Kidney (tissue), 14 donors: ENCODE data around the gene MORN2. TPM values are rescaled to one million over a fixed set of nuclear protein-coding genes. Genes with fewer than 3 reads are reported as not detected.
A peak's percentile ranks its signal among the peaks of the same experiment; 100 is the strongest.

Source experiments
- DNase-seq, 5 donors: peaks; one replicate each; pipeline ENCODE4 v3.0.0-alpha.2; 2013 to 2020
- FAIRE-seq: peaks from 2 replicates; lab custom pipeline; 2012; peaks lifted over from hg19 to GRCh38; lab: Jason Lieb, UNC
- H3K27ac ChIP-seq, 2 donors: one replicate each; pipeline ENCODE4 v1.7.0; 2013; ENCODE audit warnings: low read depth in 2 of 2, low read length in 2 of 2, inconsistent platforms in 1 of 2
- H3K27me3 ChIP-seq: one replicate; pipeline ENCODE4 v1.7.1; 2013; ENCODE audit warnings: low read length, inconsistent platforms; ENCODE audit not compliant: control insufficient read depth, insufficient read depth
- H3K36me3 ChIP-seq, 3 donors: one replicate each; pipeline versions ENCODE4 v1.7.0 to v1.7.1; 2013; ENCODE audit warnings: low read length in 3 of 3, control low read depth in 1 of 3, inconsistent platforms in 1 of 3; ENCODE audit not compliant: insufficient read depth in 3 of 3, control insufficient read depth in 2 of 3
- H3K4me1 ChIP-seq, 3 donors: one replicate each; pipeline versions ENCODE4 v1.7.0 to v1.7.1; 2013; ENCODE audit warnings: low read length in 3 of 3, inconsistent platforms in 1 of 3, low read depth in 1 of 3; ENCODE audit not compliant: control insufficient read depth in 2 of 3, insufficient read depth in 2 of 3
- H3K4me3 ChIP-seq, 3 donors: one replicate each; pipeline versions ENCODE4 v1.7.0 to v1.8.1; 2013; ENCODE audit warnings: low read length in 3 of 3, control low read depth in 1 of 3, inconsistent platforms in 1 of 3
- H3K9ac ChIP-seq, 3 donors: one replicate each; pipeline versions ENCODE4 v1.7.0 to v1.7.1; 2013; ENCODE audit warnings: low read length in 3 of 3, control low read depth in 1 of 3, inconsistent platforms in 1 of 3
- H3K9me3 ChIP-seq, 3 donors: one replicate each; pipeline versions ENCODE4 v1.7.0 to v1.7.1; 2013; ENCODE audit warnings: low read length in 3 of 3, control low read depth in 1 of 3, inconsistent platforms in 1 of 3; ENCODE audit not compliant: control insufficient read depth in 2 of 3, insufficient read depth in 1 of 3
- intact Hi-C: fragments of 100-400 bp; cut with DNase I; formaldehyde crosslinking; loops from one replicate; pipeline ENCODE4 v1.11.1; 2022
- polyA plus RNA-seq: library from polyadenylated mRNA; stranded (reverse); fragments of 350-450 nt; fragmentation: Illumina TruSeq; extraction: RNeasy Lipid Tissue Mini Kit (QIAGEN cat#74804); gene quantifications from one replicate; pipeline ENCODE4 v1.2.3, GENCODE V29; 2014; ENCODE audit warnings: low read depth, low replicate concordance; ENCODE audit not compliant: insufficient read depth
- total RNA-seq: library from RNA; stranded (reverse); fragmentation: NEBNext Ultra II Directional; extraction: Animal tissue kit (Norgen Biotek cat#: 25700); gene quantifications from one replicate; pipeline ENCODE4 v1.2.1, GENCODE V29; 2021
- TF ChIP-seq, protein P1 (sequence below): IDR thresholded peaks from 3 replicates; pipeline ENCODE4 v1.5.1; 2012; ENCODE audit warnings: mild to moderate bottlenecking, moderate library complexity, borderline replicate concordance; ENCODE audit not compliant: insufficient read depth; ENCODE audit errors: extremely low read depth
- donor health status: control.
- donor health status: control.
- donor health status: control.
- donor health status: control.
- donor health status: control.
- donor health status: DM: yes; HTN: yes; CAD: no.
- donor health status: Normal renal cell carcinoma (clear cell type).

Gene MORN2
- total and polyA plus RNA-seq, 2 donors from 2014 or later = 29.6 to 121 TPM

DNA sequence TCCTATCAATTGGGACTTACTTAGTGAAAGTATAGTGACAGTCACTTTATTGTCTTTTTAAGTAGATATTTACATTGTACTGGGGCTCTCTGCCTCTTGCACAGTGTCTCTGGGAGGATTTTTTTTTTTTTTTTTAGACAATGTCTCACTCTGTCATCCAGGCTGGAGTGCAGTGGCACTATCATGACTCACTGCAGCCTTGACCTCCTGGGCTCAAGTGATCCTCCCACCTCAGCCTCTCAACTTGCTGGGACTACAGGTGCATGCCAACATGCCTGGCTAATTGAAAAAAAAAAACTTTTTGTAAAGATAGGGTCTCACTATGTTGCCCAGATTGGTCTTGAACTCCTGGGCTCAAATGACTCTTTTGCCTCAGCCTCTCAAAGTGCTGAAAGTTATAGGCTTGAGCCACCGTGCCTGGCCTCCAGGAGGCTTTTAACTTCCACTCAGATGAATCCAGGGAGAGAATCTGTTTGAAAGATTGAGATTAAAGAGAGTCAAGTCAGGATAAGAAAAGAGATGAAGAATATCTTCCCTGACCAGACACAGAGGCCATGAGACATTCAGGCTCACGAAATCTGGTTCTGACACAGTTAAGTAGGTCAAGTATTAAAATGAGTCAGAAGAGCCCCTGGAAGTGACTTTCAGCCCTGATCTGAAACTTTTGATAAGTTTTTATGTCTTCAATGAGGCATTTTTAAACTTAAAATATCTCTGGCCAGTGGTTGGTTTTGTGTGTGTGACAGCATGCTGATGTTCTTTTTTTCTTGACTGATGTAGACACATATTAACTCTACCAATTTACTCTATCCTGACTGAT is 32.2 kb downstream of the MORN2 start:
- Histone ChIP-seq H3K9me3 (no peaks in the 10 kb centered on the region), H3K27ac (no peak overlapping the region), H3K4me1 (no peaks in the 10 kb centered on the region), H3K4me3 (no peak overlapping the region), H3K9ac (no peak overlapping the region), H3K27me3 (no peaks in the 10 kb centered on the region), H3K36me3 (no peaks in the 10 kb centered on the region)
- DNase-seq (no peak), FAIRE-seq (no peak)
- TF ChIP-seq, protein P1, sequence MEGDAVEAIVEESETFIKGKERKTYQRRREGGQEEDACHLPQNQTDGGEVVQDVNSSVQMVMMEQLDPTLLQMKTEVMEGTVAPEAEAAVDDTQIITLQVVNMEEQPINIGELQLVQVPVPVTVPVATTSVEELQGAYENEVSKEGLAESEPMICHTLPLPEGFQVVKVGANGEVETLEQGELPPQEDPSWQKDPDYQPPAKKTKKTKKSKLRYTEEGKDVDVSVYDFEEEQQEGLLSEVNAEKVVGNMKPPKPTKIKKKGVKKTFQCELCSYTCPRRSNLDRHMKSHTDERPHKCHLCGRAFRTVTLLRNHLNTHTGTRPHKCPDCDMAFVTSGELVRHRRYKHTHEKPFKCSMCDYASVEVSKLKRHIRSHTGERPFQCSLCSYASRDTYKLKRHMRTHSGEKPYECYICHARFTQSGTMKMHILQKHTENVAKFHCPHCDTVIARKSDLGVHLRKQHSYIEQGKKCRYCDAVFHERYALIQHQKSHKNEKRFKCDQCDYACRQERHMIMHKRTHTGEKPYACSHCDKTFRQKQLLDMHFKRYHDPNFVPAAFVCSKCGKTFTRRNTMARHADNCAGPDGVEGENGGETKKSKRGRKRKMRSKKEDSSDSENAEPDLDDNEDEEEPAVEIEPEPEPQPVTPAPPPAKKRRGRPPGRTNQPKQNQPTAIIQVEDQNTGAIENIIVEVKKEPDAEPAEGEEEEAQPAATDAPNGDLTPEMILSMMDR = no peak
- intact Hi-C loops = no loop called here

- H3K36me3 ChIP-seq = no peaks in the 10 kb centered on the region
- no peaks in the 10 kb centered on the region for H3K9me3 ChIP-seq
- peak; percentile 30 for FAIRE-seq
- no peak overlapping the region for H3K9ac ChIP-seq
- intact Hi-C loops = no loop called here
- no peaks in the 10 kb centered on the region for H3K27me3 ChIP-seq
- TF ChIP-seq, protein P1 = no peak
- H3K27ac ChIP-seq = no peak overlapping the region
- no peak for DNase-seq
- no peaks in the 10 kb centered on the region for H3K4me1 ChIP-seq
- no peak overlapping the region for H3K4me3 ChIP-seq
Measured at GRCh38 chr2:38909872-38910271, 34.1 kb downstream of the MORN2 start.

DNA sequence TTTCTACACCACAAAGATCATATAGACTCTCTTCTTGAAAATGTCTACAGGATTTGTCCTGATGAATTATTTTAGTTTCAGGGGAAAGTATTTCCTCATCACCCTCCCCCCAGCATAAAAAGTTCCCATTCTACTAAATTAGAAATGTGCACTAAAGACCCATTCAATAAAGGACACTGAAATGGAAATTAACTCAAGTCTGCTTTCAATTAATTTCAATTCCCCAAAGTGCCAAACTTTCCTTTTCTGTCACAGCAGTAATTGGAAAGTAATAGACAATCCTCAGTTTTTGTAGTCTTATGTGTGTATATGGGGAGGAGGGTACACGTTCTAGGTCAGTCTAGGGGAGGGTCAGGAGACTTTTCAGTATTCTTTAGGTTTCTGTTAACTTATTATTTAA is 35.4 kb downstream of the MORN2 start:
- no peaks in the 10 kb centered on the region for H3K4me1 ChIP-seq
- TF ChIP-seq, protein P1 = no peak
- DNase-seq (no peak), FAIRE-seq (no peak)
- no peak overlapping the region for H3K27ac ChIP-seq
- intact Hi-C loops = no loop called here
- H3K4me3 ChIP-seq = no peak overlapping the region
- H3K9me3 ChIP-seq = no peaks in the 10 kb centered on the region
- no peaks in the 10 kb centered on the region for H3K27me3 ChIP-seq
- no peak overlapping the region for H3K9ac ChIP-seq
- no peaks in the 10 kb centered on the region for H3K36me3 ChIP-seq
